HG02588 (cell line): ENCODE measurements around the gene FXYD5.
"Not testable (repeated sequence)": the region's sequence is repeated elsewhere in the genome, so short reads cannot be mapped to it uniquely, and the experiment has no call there.

Experiments used
- ATAC-seq: cut with Tn5 transposase; IDR thresholded peaks from one replicate; pipeline ENCODE4 v1.9.1; 2021; ENCODE audit warnings: mild to moderate bottlenecking, moderate library complexity; ENCODE audit not compliant: unreplicated experiment

The FXYD5 gene

DNA sequence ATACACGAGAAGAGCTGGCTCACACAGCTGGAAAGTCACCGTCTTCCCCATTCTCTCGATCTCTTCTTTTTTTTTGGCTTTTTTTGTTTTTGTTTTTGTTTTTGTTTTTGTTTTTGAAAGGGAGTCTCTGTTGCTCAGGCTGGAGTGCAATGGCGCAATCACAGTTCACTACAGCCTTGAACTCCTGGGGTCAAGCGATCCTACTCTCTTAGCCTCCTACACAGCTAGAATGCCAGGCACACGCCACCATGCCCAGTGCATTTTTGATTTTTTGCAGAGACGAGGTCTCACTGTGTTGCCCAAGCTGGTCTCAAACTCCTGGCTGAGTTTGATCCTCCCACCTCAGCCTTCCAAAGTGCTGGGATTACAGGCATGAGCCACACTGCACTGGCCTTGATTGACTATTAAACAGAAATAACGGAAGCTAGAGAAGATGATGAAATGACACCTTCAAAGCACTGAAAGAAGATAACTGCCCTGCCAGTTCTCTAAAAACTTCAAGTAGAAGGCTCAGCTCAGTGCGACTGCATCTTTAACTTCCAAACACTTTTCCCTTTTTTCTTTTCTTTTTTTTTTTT lies 34.9 kb upstream of the FXYD5 start:
- ATAC-seq = no peak

DNA sequence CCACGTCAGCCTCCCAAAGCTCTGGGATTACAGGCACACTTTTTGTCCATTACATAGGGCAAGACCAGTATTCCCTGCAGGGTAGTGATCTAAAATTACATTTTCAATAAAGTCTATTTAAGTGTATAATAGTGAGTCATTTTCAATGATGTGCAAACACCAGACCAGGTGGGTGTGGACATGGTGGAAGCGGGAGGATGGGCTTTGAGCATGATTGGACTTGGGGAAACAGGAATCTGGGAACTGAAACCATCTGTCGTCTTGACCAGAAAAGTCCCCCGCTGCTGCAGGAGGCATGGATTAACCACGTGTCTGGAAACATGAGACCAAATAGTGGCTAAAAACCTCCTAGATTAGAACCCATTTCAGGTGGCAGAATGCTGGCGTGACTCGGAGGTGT lies 34.0 kb upstream of the FXYD5 start:
- ATAC-seq = no peak

DNA sequence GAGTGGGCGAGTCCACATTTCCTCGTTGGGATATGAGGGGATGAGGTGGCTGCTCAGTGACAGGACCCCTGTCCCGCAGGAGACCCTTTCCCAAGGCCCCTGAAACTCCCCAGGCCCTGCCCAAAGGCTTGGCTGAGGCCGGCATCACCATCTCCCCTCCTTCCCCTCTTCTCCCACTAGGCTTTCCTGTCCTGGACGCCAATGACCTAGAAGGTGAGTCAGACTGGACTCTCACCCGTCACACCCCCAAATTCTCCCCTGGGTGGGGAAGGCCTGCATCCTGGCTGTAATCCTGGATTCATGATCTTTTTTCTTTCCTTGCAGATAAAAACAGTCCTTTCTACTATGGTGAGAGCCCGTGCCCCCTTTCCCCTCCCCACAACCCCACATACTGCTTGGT lies 33.6 kb upstream of the FXYD5 start:
- no peak for ATAC-seq

DNA sequence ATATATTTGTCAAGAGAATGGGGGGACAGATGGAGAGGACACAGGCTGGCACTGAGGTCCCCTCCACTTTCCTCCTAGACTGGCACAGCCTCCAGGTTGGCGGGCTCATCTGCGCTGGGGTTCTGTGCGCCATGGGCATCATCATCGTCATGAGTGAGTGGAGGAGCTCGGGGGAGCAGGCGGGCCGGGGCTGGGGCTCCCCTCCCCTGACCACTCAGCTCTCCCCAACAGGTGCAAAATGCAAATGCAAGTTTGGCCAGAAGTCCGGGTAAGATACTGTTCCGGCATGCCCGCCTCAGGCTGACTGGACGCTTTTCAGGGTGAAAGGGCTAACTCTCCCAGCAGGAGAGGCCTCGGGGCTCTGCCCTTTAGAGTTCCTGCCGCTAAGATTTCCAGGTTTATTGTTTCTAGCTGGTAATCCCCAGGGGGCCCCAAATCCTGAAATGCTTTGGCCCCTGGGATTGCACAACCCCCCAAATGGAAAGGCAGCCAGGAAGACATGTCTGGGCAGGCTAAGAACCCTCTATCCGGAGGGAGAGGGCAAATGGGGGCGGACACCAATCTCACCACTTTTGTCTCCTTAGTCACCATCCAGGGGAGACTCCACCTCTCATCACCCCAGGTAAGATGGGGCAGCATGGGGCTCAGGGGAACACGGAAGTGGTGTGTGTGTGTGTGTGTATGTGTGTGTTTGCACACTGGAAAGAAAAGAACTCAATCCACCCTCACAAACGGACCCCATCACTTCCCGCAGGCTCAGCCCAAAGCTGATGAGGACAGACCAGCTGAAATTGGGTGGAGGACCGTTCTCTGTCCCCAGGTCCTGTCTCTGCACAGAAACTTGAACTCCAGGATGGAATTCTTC lies 31.6 kb upstream of the FXYD5 start:
- no peak for ATAC-seq

DNA sequence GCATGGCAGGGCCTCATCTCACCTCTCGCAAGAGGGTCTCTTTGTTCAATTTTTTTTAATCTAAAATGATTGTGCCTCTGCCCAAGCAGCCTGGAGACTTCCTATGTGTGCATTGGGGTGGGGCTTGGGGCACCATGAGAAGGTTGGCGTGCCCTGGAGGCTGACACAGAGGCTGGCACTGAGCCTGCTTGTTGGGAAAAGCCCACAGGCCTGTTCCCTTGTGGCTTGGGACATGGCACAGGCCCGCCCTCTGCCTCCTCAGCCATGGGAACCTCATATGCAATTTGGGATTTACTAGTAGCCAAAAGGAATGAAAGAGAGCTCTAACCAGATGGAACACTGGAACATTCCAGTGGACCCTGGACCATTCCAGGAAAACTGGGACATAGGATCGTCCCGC lies 31.0 kb upstream of the FXYD5 start:
- ATAC-seq = no peak

DNA sequence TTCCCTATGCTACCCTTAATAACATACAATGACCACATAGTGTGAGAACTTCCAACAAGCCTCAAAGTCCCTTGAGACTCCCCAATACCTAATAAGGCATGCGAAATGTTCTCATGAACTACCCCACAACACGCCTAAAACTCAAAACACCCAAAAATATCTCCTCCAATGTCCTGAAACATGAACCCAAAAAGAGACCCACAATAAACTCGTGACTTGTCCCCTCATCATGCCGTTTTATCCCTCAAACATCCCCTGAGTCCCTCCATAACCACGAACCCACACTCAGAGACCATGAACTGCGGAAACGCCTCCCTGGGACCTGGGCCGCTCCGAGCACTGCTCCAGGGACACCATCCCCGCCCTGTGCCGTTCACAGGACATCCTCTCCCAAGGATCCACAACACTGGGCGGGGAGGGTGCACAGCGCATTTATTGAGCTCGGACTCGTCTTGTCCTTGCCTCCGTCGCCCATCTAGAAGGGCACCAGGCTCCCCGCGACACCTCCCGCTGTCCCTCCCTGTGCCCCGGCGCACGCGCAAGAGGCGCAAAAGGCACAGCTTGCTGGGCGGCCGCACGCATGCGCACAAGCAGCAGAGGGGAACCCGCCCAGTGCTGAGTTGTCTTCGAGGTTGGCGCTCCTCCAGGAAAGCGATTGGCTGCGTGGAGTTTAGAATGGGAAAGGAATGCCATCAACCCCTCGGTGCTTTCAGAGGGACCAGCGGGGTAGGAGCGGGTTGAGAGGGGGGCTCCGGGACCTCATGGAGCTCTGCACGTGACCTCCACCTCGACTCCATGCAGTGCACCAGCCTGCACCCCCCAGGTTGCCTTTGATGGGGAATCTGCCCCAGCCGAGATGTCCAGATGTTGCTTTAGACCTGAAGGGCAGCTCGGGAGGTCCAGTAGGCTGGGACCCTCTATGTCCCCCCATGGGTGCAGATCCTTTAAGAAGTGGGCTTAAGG lies 30.2 kb upstream of the FXYD5 start:
- ATAC-seq = peak; percentile 74

DNA sequence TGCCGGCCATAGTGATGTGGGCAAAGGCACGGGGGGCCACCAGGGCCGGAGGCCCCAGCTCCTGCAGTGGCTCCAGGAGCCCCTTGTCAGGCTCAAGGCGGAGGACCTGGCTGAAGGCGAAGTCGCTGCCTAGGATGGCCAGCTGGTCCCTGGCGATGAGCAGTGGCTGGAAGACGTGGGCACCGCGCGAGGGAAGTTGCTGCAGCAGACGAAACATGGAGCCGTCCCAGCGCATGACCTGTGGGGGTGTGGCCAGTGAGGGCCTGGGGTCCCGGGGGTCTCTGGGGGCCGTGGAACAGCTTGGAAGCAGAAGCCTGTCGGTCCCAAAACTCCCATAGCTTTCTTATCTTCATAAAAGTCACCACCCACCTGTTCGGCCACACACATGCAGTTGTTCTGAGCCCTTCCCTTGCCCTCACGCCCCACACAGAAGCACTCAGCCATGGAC lies 29.2 kb upstream of the FXYD5 start:
- no peak for ATAC-seq

DNA sequence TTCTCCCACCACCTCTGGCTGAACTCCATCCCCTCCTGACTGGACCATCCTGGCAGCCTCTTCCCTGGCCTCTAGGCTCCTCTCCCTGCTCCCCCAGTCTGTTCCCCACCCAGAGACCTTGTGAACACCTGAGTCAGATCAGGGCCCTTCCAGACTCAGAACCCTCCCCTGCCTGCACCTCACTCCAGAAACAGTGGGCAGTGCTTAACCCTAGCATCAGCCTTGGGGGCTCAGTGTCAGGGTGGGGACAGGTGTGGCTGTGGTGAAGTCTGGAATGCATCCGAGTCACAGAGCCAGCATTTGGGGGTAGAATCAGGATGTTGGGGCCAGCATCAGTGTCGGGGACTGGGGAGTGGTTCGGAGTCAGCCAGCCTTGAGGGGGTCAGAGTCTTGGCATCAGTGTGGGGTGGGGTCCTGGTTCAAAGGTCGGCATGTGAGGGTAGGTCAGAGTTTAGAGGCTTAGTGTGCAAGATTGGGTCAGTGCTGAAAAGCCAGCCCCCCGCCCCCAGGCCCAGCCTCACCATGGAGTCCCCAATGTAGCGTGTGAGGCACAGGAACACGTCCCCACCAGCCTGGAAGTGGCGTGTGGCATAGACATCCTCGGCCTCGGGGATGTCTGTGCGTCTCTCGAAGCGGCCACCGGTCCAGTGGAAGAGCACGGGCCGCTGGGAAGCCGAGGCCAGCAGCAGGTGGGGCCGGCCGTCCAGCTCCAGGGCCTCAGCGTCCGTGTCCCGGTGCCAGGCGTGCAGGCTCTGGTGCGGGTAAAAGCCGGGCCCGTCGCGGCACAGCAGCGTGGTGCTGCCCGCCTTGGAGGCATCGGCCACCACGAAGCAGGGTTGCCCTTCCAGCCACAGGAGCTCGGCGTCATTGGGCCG lies 28.5 kb upstream of the FXYD5 start:
- no peak for ATAC-seq

DNA sequence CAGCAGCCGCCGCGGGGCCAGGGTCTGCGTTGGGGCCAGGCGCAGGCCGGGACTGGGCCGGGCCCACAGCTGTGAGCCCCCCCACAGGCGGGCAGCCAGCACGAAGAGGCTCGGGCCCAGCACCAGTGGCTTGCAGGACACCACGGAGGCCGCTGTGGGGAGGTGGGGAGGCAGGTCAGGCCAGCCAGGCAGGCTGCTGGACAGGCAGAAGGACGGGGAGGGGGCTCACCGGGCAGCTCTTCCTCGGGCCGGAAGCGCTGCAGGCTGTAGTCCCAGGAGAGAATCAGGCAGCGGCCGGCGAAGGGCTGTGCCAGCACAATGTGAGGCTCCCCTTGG lies 27.9 kb upstream of the FXYD5 start:
- ATAC-seq = no peak

DNA sequence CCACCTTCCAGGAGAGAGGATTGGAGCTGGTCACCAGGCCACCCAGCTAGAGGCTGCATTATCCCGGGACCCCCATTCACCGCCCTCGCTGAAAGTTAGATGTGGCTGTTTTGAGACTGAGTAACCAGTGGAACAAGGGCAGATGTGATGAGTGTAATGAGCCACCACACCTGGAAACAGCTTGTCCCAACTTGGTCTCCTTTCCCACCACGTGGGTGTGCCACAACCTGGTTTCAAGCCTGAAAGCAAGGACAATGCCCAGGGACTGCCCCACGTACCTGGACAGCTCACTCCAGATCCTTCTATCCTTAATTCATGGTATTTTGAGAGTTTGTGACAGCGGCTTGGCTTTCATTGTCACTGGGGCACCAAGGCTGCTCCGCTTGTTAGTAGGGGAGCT lies 26.7 kb upstream of the FXYD5 start:
- ATAC-seq = no peak

DNA sequence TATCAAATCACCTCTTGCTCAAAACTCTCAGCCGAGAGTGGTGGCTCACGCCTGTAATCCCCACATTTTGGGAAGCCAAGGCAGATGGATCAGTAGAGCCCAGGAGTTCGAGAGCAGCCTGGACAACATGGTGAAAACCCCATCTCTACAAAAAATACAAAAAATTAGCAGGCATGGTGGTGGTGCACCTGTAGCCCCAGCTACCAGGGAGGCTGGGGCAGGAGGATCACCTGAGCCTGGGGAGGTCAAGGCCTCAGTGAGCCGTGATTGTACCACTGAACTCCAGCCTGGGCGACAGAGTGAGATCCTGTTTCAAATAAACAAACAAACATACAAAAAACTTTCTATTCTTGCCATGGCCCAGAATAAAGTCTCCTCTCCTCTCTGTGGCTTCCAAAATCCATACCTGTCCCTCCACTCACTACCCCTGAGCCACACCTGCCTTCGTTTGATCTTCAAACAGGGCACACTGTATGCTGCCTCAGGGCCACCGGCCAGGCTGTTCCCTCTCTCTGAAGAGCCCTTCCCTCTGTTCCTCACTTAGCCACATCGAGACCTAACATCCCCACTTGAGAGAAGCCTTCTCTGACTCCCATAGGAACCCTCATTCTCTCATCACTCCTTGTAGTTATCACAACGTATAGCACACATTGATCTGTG lies 26.0 kb upstream of the FXYD5 start:
- ATAC-seq = no peak

DNA sequence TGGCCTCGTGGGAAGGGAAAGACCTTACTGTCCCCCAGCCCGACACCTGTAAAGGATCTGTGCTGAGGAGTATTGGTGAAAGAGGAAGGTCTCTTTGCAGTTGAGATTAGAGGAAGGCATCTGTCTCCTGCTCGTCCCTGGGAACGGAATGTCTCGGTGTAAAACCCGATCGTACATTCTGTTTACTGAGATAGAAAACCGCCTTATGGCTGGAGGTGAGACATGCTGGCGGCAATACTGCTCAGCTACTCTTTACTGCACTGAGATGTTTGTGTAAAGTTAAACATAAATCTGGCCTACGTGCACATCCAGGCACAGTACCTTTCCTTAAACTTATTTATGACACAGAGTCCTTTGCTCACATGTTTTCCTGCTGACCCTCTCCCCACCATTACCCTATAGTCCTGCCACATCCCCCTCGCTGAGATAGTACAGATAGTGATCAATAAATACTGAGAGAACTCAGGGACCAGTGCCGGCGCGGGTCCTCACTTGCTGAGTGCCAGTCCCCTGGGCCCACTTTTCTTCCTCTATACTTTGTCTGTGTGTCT lies 24.7 kb upstream of the FXYD5 start:
- not testable (repeated sequence) for ATAC-seq

DNA sequence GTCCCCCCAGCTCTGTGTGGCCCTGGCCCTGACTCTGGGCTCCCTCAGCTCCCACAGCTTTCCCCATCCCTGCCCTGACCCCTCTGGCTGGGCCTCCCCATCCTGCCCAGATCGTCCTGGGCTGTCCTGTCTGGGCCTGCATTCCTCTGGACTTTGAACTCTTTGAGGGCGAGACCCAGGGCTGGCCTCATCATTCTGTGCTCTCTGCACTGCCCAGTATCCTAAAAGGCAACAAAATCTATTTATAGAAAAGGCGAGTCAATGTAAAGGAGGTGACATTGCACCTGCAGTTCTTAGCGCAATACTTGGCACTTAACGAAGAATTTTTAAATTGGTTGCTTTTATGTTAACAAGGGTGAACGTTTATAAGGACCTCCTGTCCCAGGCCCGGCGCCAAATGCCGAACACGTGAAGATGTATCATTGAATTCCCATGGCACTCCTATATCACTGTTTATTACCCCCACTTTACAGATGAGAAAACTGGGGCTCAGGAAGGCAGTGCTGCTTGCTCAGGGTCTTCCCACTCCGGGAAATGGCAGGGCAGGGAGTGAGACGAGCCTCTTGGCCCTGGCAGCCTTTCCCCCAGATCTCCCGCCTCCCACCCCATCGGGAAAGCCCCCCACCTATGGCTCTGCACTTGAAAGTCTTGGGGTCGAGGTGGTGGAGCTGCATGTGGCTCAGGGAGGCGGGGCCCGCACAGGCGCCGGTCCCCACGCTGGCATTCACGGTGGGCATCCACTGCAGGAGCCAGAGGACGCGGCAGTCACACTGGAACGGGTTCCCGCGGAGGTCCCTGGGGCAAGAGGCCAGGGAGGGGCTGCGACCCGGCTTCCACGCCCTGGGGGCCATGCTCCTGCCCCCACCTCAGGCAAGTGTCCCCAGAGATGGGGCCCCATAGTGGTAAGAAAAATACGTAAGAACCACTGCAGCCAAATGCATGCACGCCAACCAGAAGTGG lies 23.5 kb upstream of the FXYD5 start:
- ATAC-seq = no peak

DNA sequence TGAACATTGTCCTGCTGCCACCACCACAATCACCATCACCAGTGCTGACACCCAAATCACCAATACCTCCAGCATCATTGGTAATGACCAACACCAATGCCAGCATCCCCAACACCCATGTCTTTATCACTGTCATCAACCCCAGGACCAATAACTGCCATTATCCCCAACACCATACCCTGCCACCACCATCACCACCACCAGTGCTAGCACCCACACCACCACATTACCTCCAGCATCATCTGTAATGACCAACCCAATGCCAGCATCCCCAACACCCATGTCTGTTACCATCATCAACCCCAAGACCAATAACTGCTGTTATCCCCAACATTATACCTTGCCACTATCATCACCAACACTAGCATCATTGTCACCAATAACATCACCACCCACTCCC lies 22.3 kb upstream of the FXYD5 start:
- ATAC-seq = no peak

DNA sequence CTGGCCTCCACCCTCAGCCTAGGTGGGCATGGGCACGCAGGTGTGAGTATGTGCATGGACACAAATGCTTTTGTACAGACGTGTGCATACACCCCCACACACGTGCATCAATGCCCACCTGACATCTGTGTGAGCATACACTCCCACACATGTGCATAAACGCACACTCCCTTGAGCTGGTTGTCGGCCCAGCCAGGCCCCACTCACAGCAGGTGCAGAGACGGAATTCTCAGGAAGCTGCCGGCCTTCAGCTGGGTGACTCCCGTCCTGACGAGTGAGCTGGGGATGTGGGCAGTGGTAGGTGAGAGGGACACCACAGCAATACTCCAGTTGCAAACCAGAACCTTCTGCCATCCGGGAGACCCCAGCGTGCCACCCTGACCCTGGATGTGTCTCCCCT lies 20.7 kb upstream of the FXYD5 start:
- ATAC-seq = no peak

DNA sequence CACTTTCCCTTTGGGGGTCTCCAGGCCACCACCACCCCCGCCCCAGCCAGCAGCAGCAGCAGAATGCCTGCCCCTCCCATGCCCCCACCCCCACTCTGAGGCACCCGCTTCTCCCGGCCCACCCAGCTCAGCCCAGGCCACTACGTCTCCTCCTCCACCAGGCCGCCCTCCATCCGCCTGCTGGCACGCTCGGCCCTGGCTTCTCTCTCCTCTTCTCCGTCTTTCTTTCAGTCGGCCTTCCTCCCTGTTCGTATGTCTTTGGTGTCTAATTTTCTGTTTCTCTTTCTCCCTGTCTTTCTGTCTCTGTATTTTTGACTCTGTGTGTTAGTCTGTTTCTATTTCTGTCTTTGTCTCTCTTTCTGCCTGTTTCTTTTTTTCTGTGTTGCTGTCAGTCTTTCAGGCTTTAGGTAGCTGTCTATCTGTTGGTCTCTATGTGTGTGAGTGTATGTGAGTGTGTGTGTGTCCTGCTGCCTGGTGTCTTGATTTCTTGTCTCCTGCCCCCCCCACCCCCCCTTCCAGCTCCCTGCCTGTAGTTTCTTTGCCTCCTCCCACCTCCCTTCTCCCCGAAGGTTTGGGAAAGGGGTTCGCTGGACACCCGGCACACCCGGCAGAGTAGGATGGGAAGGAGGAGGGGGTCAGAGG lies 19.8 kb upstream of the FXYD5 start, which contains the start of gene LGI4:
TSS of gene LGI4 (minus strand) at position 459 of the 642 bp plus-strand sequence. CDS start at position 80, 379 bp downstream.
- no peak for ATAC-seq

DNA sequence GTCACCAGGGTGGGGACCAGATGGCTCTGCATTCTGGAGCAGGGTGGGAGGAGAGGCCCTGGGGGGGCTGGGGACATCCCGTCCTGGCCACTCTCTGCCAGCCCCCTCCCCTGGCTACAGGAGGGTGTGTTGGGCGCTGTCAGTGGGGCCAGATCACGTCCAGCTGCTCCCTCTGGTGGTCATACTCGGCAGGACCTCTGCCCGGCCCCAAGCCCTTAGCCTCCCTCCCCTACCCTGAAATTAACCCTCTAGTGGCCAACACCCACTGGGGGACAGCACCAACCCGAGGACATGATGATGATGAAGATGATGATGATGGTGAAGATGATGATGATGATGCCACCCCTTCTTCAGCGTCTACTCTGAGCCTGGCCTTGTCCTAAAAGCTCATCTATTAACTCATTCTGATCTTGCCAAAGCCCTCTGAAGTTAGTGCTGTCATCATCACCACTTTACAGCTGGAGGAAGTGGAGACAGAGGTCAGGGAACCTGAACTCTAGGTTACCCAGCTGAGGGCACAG lies 19.1 kb upstream of the FXYD5 start:
- ATAC-seq = no peak

DNA sequence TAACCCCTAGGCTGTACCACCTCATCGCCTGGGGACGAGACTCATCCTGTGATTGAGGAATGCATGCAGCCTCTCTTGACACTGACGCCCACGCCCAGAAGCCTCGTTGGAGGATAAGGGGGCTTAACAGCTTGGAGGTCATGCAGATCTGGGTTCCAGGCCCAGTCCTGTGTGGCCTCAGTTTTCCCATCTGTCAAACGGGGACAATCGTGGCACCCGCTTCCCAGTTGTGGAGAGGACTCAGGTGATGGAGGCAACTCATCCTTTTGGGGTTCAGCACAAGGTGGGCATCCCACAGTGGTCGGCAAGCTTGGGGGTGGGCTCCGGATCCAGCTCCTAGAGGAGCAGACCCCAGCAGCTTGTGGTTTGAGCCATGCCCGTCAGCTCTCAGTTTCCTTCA lies 18.3 kb upstream of the FXYD5 start:
- no peak for ATAC-seq
